C4-2B (cell line): ENCODE measurements around the gene ZNF410.
"Not testable (repeated sequence)": the region's sequence is repeated elsewhere in the genome, so short reads cannot be mapped to it uniquely, and the experiment has no call there.

Experiments
- H3K27ac ChIP-seq: fragments of 450-650 bp; 2 replicates; pipeline ENCODE4 v1.5.1; 2017
- CTCF ChIP-seq: fragments of 450-650 bp; conservative IDR thresholded peaks from 2 replicates; pipeline ENCODE4 v1.5.1; 2017; ENCODE audit warnings: mild to moderate bottlenecking
- ZFX ChIP-seq: fragments of 450-650 bp; IDR thresholded peaks from 2 replicates; pipeline ENCODE4 v1.6.1; 2017

Gene ZNF410

GRCh38 chr14:73887694-73888459, 1.2 kb downstream of the ZNF410 start:
- no peak overlapping the region for H3K27ac ChIP-seq
- TF ChIP-seq ZFX (no peak), CTCF (no peak)

GRCh38 chr14:73888460-73888725, 1.7 kb downstream of the ZNF410 start:
- TF ChIP-seq ZFX (no peak), CTCF (no peak)
- H3K27ac ChIP-seq = no peak overlapping the region

- TF ChIP-seq CTCF (no peak), ZFX (no peak)
- H3K27ac ChIP-seq = no peak overlapping the region
These were observed 2.3 kb downstream of the ZNF410 start for GRCh38 chr14:73888971-73889370.

GRCh38 chr14:73889376-73889775, 2.7 kb downstream of the ZNF410 start:
- TF ChIP-seq ZFX (no peak), CTCF (no peak)
- H3K27ac ChIP-seq = no peak overlapping the region

- not testable (repeated sequence) for H3K27ac ChIP-seq
These were observed 7.6 kb downstream of the ZNF410 start for GRCh38 chr14:73894180-73894687.

- no peak overlapping the region for H3K27ac ChIP-seq
- TF ChIP-seq ZFX = no peak
- no peak for TF ChIP-seq CTCF
These were observed 9.3 kb downstream of the ZNF410 start for GRCh38 chr14:73895939-73896338.

- TF ChIP-seq CTCF = no peak
- no peak for TF ChIP-seq ZFX
- H3K27ac ChIP-seq = no peak overlapping the region
These were observed 9.9 kb downstream of the ZNF410 start for GRCh38 chr14:73896521-73896920.

GRCh38 chr14:73903028-73903427, 16.4 kb downstream of the ZNF410 start:
- TF ChIP-seq CTCF = no peak
- TF ChIP-seq ZFX = no peak

More at GRCh38 chr14:73903028-73903427, 16.4 kb downstream of the ZNF410 start:
- no peak overlapping the region for H3K27ac ChIP-seq
